Sigmoid colon (tissue), 3 donors: Measurements from ENCODE around the gene SERPINB1.

Source experiments
- CTCF ChIP-seq, 4 experiments: fragments of 450-650 bp in 3 of 4; fragments of 200-600 bp in 1 of 4; IDR thresholded peaks; one replicate each; pipeline ENCODE4 v1.5.1; 2016 to 2019; ENCODE audit warnings: antibody characterized with exemption in 4 of 4, mild to moderate bottlenecking in 3 of 4, moderate library complexity in 2 of 4
- POLR2A ChIP-seq, 2 donors: fragments of 450-650 bp; IDR thresholded peaks; one replicate each; pipeline ENCODE4 v1.6.1; 2016; ENCODE audit warnings: antibody characterized with exemption in 2 of 2, mild to moderate bottlenecking in 2 of 2, moderate library complexity in 2 of 2

DNA sequence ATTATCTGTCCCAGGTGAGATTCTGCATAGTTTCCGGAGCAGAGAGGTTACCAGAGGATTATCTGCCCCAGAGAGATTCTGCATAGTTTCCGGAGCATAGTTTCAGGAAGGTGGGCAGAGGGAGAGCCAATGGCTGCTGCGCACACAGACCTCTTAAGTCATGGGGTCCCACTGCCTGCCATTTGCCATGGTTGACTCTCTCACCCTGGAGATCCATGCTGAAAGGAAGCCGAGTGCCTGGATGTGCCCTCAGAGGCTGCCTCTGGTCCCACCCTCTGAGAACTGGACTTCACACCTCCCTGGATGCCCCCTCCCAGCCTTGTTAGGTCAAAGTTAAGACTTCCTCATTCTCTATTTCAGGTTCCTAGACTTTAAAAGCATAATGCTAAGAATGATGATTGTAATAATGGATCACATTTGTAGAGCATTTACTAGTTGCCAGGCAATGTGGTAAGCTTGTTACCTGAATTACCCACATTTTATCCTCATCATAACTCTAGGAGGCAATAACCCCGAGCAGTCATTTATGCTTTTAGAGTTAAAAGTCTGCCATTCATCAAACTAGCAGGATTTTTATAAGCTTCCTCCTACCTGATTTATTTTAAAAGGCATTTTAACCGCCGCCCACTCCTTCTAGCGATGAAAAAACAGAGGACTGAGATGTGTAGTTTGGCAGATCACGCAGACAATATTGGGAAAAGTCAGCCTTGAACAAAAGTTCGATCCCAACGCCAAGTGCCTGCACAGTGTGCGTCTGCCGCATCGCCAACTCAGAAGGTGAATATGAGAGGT, 49.5 kb upstream of the SERPINB1 start:
- TF ChIP-seq POLR2A (IDR thresholded peaks at IDR 0.05) (no peak), CTCF (IDR thresholded peaks at IDR 0.05) (no peak)
